ENCODE data around the gene TPGS1. TPM values are rescaled to one million over a fixed set of nuclear protein-coding genes. Genes with fewer than 3 reads are reported as not detected.

The TPGS1 gene
- total RNA-seq, 4 donors from 2014 or later, result 23.4 to 73.8 (median 62.1) TPM

GRCh38 chr19:467554-467953, 39.7 kb upstream of the TPGS1 start:
- no peak overlapping the region for H3K4me3 ChIP-seq (ENCODE audit: low read depth, poor library complexity, severe bottlenecking)
- WGBS, 2 donors, result 74 to 75% methylated on average over 11 of the region's 11 CpGs
- TF ChIP-seq POLR2A (IDR thresholded peaks at IDR 0.05) (no peak), CTCF (IDR thresholded peaks at IDR 0.05) (no peak)
- DNase-seq (ENCODE audit: low spot score in 2 of 2), result no peak
- intact Hi-C loops (cut with DNase I; ENCODE audit: low total_unique reads), result no loop called here

GRCh38 chr19:468587-469256, 38.6 kb upstream of the TPGS1 start:
- intact Hi-C loops (cut with DNase I; ENCODE audit: low total_unique reads), result no loop called here
- DNase-seq (ENCODE audit: low spot score in 2 of 2), result no peak
- TF ChIP-seq POLR2A (IDR thresholded peaks at IDR 0.05) (no peak), CTCF (IDR thresholded peaks at IDR 0.05) (no peak)
- H3K4me3 ChIP-seq (ENCODE audit: low read depth, poor library complexity, severe bottlenecking), result no peak overlapping the region
- WGBS, 2 donors, result 72 to 79% methylated on average over 27 of the region's 27 CpGs

GRCh38 chr19:469833-470232, 37.5 kb upstream of the TPGS1 start:
- 72 to 82% methylated on average over 7 of the region's 7 CpGs for WGBS, 2 donors
- intact Hi-C loops (cut with DNase I; ENCODE audit: low total_unique reads), result no loop called here
- no peak for DNase-seq (ENCODE audit: low spot score in 2 of 2)
- no peak overlapping the region for H3K4me3 ChIP-seq (ENCODE audit: low read depth, poor library complexity, severe bottlenecking)
- TF ChIP-seq CTCF (IDR thresholded peaks at IDR 0.05) (no peak), POLR2A (IDR thresholded peaks at IDR 0.05) (no peak)

- H3K4me3 ChIP-seq (ENCODE audit: low read depth, poor library complexity, severe bottlenecking), result no peak overlapping the region
- TF ChIP-seq CTCF (IDR thresholded peaks at IDR 0.05) (no peak), POLR2A (IDR thresholded peaks at IDR 0.05) (no peak)
- intact Hi-C loops (cut with DNase I; ENCODE audit: low total_unique reads), result no loop called here
- 81 to 83% methylated on average over 16 to 20 of the region's 20 CpGs for WGBS, 2 donors
- DNase-seq (ENCODE audit: low spot score in 2 of 2), result no peak
Measured at GRCh38 chr19:470701-471100, 36.6 kb upstream of the TPGS1 start.

- no peak for DNase-seq (ENCODE audit: low spot score in 2 of 2)
- WGBS, 2 donors, result 73 to 78% methylated on average over 23 of the region's 23 CpGs
- intact Hi-C loops (cut with DNase I; ENCODE audit: low total_unique reads), result no loop called here
- TF ChIP-seq POLR2A (IDR thresholded peaks at IDR 0.05) (no peak), CTCF (IDR thresholded peaks at IDR 0.05) (no peak)
- no peak overlapping the region for H3K4me3 ChIP-seq (ENCODE audit: low read depth, poor library complexity, severe bottlenecking)
Measured at GRCh38 chr19:472005-472858, 35.1 kb upstream of the TPGS1 start.

Data from lower leg skin (tissue), 4 donors.